Astrocyte (in vitro differentiated cells and primary cell): ENCODE results near the gene SLC27A4. TPM values are rescaled to one million over a fixed set of nuclear protein-coding genes. Genes with fewer than 3 reads are reported as not detected.

Experiments used
- DNase-seq: peaks from one replicate; pipeline ENCODE4 v3.0.0-alpha.2; 2010; ENCODE audit warnings: low read depth
- FAIRE-seq: peaks from 2 replicates; lab custom pipeline; 2011; peaks lifted over from hg19 to GRCh38; lab: Jason Lieb, UNC
- H2AFZ ChIP-seq: 2 replicates; pipeline ENCODE4 v1.6.0; 2012; ENCODE audit warnings: low read depth, low read length, inconsistent platforms
- H3K27ac ChIP-seq: 2 replicates; pipeline ENCODE4 v1.5.1; 2011; ENCODE audit warnings: low read depth, low read length, inconsistent platforms
- H3K27me3 ChIP-seq: 2 replicates; pipeline ENCODE4 v1.6.0; 2011; ENCODE audit warnings: low read length, inconsistent platforms; ENCODE audit not compliant: insufficient read depth
- H3K36me3 ChIP-seq: 2 replicates; pipeline ENCODE4 v1.5.1; 2011; ENCODE audit warnings: low read length, inconsistent platforms; ENCODE audit not compliant: insufficient read depth
- H3K4me1 ChIP-seq: 2 replicates; pipeline ENCODE4 v1.5.1; 2011; ENCODE audit warnings: low read length, inconsistent platforms; ENCODE audit not compliant: insufficient read depth
- H3K4me2 ChIP-seq: 2 replicates; pipeline ENCODE4 v1.6.0; 2012; ENCODE audit warnings: low read length, inconsistent platforms
- H3K4me3 ChIP-seq: 2 replicates; pipeline ENCODE4 v1.5.1; 2011; ENCODE audit warnings: low read depth, mild to moderate bottlenecking, low read length, inconsistent platforms; ENCODE audit not compliant: insufficient read depth
- H3K79me2 ChIP-seq: 2 replicates; pipeline ENCODE4 v1.6.0; 2012; ENCODE audit warnings: mild to moderate bottlenecking, low read length, inconsistent platforms; ENCODE audit not compliant: insufficient read depth
- H3K9ac ChIP-seq: 2 replicates; pipeline ENCODE4 v1.6.0; 2012; ENCODE audit warnings: mild to moderate bottlenecking, low read length, inconsistent platforms
- H3K9me3 ChIP-seq: 2 replicates; pipeline ENCODE4 v1.5.1; 2012; ENCODE audit warnings: low read depth, mild to moderate bottlenecking, low read length, inconsistent platforms; ENCODE audit not compliant: insufficient read depth
- H4K20me1 ChIP-seq: 2 replicates; pipeline ENCODE4 v1.6.0; 2012; ENCODE audit warnings: low read length, inconsistent platforms; ENCODE audit not compliant: insufficient read depth
- H3K27ac Mint-ChIP-seq: one replicate; pipeline ENCODE4 v1.8.0; 2021; ENCODE audit warnings: mild to moderate bottlenecking, mixed read lengths; ENCODE audit not compliant: unreplicated experiment
- H3K27me3 Mint-ChIP-seq: one replicate; pipeline ENCODE4 v1.8.0; 2021; ENCODE audit warnings: low read depth, mixed read lengths; ENCODE audit not compliant: unreplicated experiment
- H3K36me3 Mint-ChIP-seq: one replicate; pipeline ENCODE4 v1.8.0; 2021; ENCODE audit warnings: low read depth, mixed read lengths; ENCODE audit not compliant: unreplicated experiment
- H3K4me1 Mint-ChIP-seq: one replicate; pipeline ENCODE4 v1.8.0; 2021; ENCODE audit warnings: low read depth, mixed read lengths; ENCODE audit not compliant: unreplicated experiment
- H3K4me3 Mint-ChIP-seq: one replicate; pipeline ENCODE4 v1.8.0; 2021; ENCODE audit warnings: mild to moderate bottlenecking, moderate library complexity, mixed read lengths; ENCODE audit not compliant: unreplicated experiment
- H3K9me3 Mint-ChIP-seq: one replicate; pipeline ENCODE4 v1.8.0; 2021; ENCODE audit warnings: mild to moderate bottlenecking, mixed read lengths; ENCODE audit not compliant: unreplicated experiment
- EZH2 ChIP-seq: IDR thresholded peaks from 2 replicates; pipeline ENCODE4 v1.6.1; 2012; ENCODE audit warnings: mild to moderate bottlenecking, low read length, inconsistent platforms; ENCODE audit not compliant: insufficient read depth
- total RNA-seq: library from RNA; stranded (reverse); gene quantifications from 2 replicates; pipeline ENCODE4 v1.2.1, GENCODE V29; 2021
- TF ChIP-seq, protein P1 (sequence below): IDR thresholded peaks from 2 replicates; pipeline ENCODE4 v1.5.1; 2011; ENCODE audit warnings: low read depth, mild to moderate bottlenecking, inconsistent platforms, low read length, moderate library complexity; ENCODE audit not compliant: insufficient read depth

The SLC27A4 gene
- total RNA-seq, 1 donor from 2014 or later: 26.9 TPM

DNA sequence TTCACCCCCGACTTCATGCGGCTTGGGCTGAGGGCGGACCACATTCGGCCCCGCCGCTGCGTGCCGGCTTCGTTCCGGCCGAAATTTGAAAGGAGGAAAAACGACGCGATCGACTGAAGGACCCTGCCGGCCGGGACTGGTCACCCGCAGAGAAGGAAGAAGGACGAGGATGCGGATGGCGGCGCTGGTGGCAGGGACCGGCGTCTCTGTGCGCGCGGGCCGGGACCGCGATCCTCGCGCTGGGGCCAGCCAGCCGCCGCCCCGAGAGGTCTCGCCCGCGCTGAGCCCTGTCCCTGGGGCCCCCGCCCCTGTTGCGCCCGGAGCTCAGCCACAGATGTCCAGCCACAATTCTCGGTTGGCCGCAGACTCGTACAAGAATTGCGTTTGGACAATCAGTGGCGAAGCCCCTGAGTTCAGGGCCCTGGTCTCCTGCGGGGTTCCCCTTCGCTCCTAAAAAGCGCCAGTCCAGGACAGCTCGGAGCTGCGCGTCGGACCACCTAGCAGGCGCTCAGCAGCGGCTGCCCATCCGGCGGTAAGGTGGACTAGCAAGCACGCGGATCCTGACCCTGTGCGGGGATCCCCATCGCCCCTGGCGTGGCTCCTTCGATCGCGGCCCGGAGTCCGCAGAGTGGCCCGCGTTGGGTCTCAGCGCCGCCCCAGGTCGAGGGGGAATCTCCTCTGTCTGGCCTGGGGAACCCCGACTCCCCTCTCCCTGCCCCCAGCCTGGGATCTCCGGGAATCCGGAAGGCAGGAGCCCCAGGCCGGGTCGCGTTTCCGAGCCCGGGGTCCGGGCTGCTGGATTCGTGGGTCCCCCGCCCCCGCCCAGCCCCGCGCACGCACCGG, 52.2 kb downstream of the SLC27A4 start:
- Mint-ChIP-seq H3K27me3 (peaks cover 45% of the 10 kb centered on the region), H3K27ac (peak overlapping the region; percentile 41), H3K4me3 (no peak overlapping the region), H3K4me1 (peaks cover 12% of the 10 kb centered on the region), H3K9me3 (peaks cover 8% of the 10 kb centered on the region), H3K36me3 (peaks cover 18% of the 10 kb centered on the region)
- H2AFZ ChIP-seq: no peak overlapping the region
- no peak overlapping the region for H3K4me3 ChIP-seq
- no peaks in the 10 kb centered on the region for H3K4me1 ChIP-seq
- DNase-seq (no peak), FAIRE-seq (no peak)
- peak; percentile 67 for TF ChIP-seq EZH2
- TF ChIP-seq, protein P1, sequence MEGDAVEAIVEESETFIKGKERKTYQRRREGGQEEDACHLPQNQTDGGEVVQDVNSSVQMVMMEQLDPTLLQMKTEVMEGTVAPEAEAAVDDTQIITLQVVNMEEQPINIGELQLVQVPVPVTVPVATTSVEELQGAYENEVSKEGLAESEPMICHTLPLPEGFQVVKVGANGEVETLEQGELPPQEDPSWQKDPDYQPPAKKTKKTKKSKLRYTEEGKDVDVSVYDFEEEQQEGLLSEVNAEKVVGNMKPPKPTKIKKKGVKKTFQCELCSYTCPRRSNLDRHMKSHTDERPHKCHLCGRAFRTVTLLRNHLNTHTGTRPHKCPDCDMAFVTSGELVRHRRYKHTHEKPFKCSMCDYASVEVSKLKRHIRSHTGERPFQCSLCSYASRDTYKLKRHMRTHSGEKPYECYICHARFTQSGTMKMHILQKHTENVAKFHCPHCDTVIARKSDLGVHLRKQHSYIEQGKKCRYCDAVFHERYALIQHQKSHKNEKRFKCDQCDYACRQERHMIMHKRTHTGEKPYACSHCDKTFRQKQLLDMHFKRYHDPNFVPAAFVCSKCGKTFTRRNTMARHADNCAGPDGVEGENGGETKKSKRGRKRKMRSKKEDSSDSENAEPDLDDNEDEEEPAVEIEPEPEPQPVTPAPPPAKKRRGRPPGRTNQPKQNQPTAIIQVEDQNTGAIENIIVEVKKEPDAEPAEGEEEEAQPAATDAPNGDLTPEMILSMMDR: no peak
- H3K9me3 ChIP-seq: no peaks in the 10 kb centered on the region
- peaks cover 8% of the 10 kb centered on the region for H3K36me3 ChIP-seq
- H3K79me2 ChIP-seq: no peaks in the 10 kb centered on the region
- peak overlapping the region; percentile 22 for H3K4me2 ChIP-seq
- no peak overlapping the region for H3K27ac ChIP-seq
- H4K20me1 ChIP-seq: peaks cover 52% of the 10 kb centered on the region
- H3K27me3 ChIP-seq: peaks cover 41% of the 10 kb centered on the region
- H3K9ac ChIP-seq: no peak overlapping the region

DNA sequence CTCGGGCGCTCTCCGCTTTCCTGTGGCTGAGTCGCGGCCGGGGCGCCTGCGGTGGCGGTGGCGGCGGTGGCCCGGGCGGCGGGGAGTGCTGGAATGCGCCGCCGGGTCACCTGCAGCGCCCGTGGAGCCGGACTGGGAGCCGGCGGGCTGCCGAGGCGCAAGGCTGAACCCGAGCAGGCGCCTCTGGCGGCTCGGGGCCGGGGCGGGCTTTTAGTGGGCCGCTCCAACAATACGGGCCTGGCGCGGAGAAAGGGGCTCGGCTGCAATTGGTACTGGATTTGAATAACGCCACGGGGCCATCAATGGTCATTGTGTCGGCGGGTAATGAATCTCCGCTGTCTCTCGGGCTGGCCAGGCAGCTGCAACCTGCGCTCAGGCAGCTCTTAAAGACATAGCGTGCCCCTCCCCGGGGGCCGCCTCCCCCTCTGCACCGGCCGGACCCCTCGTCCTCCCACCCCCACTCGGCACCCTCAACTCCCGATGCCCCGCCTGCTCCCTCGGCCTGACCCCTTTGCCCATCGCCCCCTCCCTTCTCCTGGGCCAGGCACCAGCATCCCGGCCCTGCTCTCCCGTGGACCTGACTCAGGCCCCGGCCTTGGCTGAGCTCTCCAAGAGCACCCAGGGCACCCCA, 52.9 kb downstream of the SLC27A4 start:
- H3K9me3 ChIP-seq: no peaks in the 10 kb centered on the region
- Mint-ChIP-seq H3K4me3 (peak overlapping the region; percentile 50), H3K27ac (peak overlapping the region; percentile 34), H3K27me3 (peaks cover 51% of the 10 kb centered on the region), H3K36me3 (peaks cover 13% of the 10 kb centered on the region), H3K4me1 (peaks cover 12% of the 10 kb centered on the region), H3K9me3 (peaks cover 8% of the 10 kb centered on the region)
- no peaks in the 10 kb centered on the region for H3K4me1 ChIP-seq
- FAIRE-seq (no peak), DNase-seq (no peak)
- H4K20me1 ChIP-seq: peaks cover 50% of the 10 kb centered on the region
- peak; percentile 71 for TF ChIP-seq EZH2
- TF ChIP-seq, protein P1: no peak
- no peak overlapping the region for H2AFZ ChIP-seq
- H3K27me3 ChIP-seq: peaks cover 45% of the 10 kb centered on the region
- H3K36me3 ChIP-seq: peaks cover 8% of the 10 kb centered on the region
- no peak overlapping the region for H3K27ac ChIP-seq
- H3K9ac ChIP-seq: no peak overlapping the region
- H3K4me3 ChIP-seq: no peak overlapping the region
- peak overlapping the region; percentile 22 for H3K4me2 ChIP-seq
- H3K79me2 ChIP-seq: no peaks in the 10 kb centered on the region
